GM19372 (cell line): Measurements from ENCODE around the gene EPB41L3.

ENCODE experiments used
- ATAC-seq: cut with Tn5 transposase; IDR thresholded peaks from one replicate; pipeline ENCODE4 v1.9.1; 2021; ENCODE audit warnings: mild to moderate bottlenecking, low read depth, moderate library complexity; ENCODE audit not compliant: unreplicated experiment

Gene EPB41L3

DNA sequence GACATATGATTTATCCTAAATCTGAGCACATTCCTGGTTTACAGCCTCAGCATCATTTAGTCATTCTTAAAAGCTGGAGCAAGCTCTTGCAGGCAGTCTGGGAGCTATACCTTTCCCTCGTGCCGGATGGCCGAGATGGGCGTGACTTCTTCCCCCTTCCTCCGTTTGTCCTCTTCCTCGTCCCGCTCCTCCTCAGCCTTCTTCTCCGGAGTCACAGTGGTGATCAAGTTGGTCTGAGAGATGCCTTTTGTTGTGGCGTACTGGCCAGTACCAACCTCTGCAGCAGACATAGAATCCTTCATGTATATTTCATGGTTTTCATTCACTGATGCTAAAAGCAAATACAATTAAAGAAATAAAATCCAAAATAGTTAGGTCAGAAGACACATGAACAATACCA, 124.2 kb downstream of the EPB41L3 start:
- ATAC-seq: no peak

DNA sequence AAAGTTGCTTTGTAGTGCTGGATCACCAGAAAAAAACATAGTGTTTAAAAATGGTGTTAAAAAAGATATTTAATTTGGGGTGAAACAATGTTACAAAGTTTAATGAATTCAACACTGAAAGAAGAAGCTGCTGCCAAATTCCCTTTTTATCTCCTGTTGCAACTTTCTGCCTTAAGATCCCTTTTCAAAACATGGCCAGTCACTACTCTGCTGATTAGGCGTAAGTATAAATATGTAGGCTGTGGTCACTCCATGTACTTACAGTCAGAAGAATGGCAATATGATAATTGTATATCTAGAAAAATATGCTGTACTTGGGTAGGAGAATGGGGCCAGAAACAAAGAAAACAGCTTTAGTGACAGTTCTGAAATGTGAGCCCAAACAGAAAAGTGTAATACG, 124.8 kb downstream of the EPB41L3 start:
- ATAC-seq: no peak

DNA sequence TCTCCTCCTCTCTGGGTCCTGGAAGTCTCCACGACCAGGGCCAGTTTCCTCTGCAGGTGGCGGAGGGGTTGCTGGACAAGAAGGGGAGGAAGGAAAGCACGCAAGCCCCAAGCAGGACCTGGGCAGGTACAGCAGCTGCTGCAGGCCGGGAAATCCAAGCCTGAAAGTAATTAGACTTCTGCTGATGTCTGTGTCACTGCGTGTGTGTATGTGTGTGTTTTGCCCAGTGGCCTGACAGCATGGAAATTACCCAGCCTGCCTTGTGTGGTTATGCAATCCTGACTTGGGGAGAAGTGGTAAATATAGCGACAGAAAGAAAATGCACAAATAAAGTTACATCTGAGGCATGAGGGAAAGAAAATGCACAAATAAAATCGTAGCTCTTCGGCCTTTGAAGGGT, 126.5 kb downstream of the EPB41L3 start:
- peak; percentile 59 for ATAC-seq

DNA sequence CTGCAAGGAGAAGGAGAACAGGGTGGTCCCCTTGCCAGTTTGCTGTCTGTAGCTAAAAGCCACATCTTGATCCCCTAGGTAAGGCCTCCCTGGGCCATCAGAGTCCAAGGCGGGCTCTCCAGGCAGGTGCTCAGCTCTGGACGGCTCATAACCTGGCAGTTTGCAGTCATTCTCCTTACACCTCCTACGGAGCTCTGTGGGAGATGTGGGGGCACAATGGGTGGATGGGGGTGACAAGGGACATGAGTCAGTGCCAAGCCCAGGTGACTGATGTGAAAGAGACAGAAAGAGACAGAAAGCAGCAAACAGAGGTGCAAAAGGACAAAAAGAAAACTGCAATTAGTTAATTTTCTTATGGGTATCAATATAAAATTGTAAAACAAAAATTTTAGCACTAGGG, 127.7 kb downstream of the EPB41L3 start:
- no peak for ATAC-seq

DNA sequence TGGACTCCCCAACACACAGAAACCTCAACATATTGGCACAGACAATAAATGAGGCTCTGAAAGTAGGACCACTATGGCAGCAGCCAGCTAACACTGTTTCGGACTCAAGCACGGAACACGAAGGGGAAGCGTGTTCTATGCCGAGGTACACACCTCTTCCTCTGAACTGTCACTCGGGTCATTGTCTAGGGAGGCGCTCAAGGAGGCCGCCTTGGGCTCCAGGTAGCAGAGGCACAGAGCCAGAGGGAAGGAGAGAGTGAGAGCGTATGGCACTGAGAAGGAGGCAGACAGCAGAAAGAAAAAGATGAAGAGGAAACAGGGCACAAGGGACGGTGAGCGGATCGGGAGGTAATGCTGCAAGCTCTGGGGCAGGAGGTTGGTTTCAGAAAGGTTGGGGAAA, 128.1 kb downstream of the EPB41L3 start:
- ATAC-seq: no peak

DNA sequence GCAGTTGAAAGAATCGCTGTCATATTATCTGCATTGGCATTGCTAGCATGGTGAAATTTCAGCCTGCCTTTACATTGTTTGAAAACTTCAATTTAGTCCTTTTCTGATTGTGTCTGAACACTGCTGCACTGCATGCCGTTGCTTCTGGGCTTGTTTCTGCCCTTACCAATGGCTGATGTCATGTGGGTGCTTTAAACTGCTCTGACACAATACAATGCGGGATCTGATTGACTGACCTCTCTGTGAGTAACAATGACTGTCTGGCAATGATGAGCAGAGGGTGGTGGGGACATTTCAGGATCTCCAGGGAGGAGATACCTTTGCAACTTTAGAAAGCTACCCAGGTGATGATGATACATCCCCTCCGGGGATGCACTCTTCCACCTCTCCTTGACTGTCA, 128.8 kb downstream of the EPB41L3 start:
- ATAC-seq: no peak

DNA sequence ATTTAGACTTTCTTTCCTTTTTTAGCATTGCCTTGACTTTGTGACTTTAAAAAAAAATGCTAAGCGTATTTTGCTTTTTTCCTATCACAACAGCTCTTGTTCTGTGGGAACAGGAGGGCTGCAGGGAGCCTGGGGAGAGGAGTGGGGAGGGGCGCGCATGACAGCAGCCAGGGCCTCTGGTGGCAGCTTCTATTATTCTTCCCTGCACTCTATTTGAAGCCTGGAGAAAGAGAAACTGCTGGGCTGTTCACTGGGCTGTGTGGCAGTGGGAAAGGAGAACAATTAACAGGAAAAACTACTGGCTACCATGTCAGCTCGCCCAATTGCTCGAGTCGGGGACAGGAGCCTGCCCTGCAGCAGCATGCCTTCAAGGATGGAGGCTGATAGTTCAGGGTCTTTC, 129.3 kb downstream of the EPB41L3 start:
- no peak for ATAC-seq

DNA sequence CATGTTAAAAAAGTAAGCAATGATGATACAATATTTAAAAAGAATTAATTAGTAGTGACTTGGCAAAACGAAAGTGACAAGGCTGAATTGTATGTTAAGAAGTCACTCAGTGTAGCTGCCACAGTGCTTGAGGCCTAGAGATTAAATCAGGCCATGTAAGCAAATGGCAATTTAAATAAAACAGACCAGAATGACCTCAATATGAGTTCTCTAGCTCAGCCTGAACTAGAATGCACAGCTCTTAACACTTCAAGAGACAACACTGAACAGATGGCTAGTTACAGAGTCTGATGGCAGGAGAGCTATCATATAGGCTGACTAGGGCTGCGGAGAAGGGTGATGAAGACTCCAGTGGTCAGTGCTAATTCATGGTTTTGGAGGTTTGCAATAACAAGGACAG, 130.3 kb downstream of the EPB41L3 start:
- no peak for ATAC-seq

DNA sequence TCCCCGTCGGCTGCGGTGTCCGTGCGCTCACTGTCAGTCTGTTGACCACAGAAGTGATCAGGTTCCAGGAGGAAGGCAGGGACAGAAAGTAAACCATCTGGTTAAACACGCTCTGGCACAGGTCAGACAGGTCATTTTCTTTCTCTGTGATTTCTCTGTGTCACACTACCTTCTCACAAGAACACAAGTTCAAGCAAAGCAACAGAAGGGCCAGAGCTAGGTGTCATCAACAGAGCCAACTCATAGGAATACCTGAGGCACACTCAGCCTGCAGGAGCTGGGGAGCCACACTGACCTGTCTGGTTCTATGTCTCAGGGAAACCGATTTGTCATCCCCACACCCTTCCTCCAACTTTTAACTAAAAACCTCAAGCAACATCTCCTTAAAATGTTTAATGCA, 133.2 kb downstream of the EPB41L3 start:
- no peak for ATAC-seq

DNA sequence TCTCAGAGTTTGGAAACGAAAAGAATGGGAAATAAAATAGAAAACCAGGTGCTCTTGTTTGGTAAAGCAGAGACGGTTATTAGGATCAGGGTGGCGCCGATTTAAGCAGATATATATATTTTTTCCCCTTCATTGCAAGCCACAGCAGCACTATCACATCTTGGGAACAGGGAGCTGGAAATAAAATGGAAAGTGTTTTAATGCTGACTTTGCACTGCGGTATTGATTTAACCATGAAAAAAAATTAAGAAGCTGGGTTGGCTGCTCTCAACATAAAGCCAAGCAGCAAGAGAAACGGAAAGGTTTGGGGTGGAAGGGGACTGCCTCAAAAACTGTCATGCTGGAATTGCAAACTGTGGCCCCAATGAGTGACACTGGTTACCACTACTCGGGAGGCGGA, 145.5 kb downstream of the EPB41L3 start:
- no peak for ATAC-seq

DNA sequence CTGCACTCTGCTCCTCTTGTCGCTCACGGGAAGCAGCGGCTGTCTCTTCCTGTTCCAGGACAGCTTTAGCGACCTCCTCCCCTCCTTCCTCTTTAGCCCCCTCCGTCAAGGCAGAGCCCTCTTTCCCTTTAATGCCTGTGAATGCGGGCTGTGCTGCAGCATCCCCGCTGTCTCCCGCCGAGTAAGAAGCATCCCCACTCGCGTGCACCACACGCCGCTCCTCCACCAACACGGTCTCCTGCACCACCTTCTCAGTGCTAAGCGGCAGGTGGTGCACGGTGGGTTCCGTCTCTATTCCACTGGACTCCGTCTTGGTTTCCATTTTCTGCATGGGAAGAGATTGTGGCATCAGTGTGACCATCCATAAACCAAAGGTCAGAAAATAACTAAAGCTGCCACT, 146.7 kb downstream of the EPB41L3 start:
- no peak for ATAC-seq

DNA sequence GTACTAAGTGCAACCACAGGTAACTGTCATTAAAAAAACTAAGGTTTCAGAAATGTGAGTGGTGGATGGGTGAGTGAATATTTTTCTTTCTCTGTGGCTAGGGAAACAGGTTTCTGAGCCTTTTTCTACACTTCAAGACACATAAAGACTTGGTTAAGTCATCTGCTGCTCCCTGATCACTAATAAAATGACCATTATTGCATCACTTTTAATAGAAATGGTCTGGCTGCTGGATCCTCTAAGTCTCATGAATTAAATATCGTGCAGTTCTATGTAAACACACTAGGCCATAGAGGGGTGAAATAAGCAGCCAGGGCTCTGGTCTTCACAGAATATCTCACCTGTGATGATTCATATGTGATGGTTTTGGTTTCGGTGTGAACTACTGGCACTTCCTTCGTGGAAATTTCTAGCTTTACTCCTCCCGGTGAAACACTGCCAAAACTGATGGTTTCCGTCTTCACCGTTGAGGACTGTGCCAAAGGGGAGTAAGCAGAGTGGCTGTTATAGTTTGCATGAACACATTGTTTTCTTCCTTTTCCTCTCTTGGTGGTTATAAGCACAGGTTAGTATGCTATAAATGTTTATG, 147.8 kb downstream of the EPB41L3 start:
- ATAC-seq: no peak

DNA sequence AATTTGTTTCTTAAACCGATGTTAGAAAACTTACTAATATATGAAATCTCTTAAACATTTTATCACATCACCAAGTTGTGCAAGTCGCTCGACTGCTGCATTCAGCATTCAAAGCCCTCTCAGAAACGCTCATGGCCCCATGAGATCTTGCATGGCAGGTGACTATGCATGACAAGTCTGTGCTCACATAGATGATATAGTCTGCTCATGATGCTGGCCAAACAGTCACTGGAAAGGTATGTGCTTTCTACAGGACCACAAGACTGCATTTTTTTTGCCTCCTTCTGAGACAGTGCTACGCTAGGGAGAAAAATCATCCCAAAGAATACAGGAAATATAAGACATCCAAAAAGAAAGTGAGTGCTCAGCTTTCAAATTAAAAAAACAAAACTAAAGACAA, 150.0 kb downstream of the EPB41L3 start:
- no peak for ATAC-seq

DNA sequence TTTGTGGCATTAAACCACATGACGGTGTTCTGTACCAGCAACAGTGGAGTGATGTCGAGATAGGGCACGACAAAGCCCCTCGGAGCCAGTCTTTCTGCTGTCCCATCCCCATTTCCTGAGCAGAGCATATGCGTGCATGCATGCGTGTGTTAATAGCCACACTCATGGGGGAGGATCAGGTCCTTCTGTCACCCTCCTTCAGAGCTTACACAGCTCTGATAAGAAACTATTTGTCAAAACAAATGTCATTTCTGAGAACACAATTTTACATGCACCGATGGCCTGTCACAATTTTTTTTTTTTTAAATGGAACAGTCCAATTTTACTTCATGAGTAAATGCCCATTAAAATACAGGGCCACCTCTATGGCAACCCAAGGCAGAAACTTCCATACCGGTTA, 152.4 kb downstream of the EPB41L3 start:
- ATAC-seq: no peak

DNA sequence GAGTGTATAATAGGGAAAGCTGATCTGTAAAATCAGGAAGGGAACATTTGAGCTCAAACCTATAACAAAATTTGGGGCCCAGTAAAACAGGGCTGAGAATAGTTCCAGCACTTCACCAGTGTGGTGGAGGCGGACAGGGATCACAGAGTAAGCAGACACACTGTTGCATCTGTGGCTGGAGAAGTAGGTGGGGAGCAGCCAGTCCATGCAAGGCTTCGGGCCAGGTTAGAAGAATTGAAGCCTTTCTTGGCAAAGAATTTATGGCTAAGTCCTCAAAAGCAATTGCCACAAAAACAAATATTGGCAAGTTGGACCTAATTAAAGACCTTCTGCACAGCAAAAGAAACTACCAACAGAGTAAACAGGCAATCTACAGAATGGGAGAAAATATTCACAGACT, 154.4 kb downstream of the EPB41L3 start:
- no peak for ATAC-seq

DNA sequence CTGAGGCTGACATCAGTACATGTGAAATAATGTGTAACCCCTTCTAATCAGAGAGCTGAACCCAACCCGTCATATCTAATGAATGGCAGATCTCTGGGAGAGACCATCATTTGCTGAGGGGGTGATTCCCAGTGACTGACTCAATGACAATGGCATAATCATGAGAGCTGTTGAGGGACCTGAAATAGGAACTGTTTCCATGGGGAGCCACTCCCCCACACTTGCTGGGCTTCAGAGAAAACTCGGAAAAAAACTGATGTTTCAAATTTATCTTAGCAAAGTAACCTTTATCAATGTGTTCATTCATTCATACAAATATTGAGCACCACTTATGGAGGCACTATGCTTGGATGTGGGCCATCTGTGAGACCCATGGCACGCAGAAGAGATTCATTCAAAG, 154.9 kb downstream of the EPB41L3 start:
- no peak for ATAC-seq

DNA sequence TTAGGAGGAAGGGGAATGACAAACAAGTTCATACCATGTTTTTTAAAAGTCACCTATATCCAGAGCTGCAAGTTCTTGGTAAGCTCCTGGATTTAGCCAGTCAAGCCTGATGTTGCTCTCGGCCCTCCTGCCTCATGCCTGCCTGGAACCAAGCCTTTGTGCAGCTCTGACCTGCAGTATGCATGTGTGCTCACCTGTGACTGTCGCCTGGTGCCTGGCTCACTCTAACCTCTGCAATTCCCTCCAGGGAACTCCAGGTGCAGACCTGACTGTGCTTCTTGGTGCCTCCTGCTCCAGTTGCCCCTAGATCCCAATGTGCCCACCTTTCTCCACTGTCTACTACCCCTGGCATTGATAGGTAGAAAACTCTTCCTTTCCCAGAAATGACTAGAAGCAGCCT, 163.2 kb downstream of the EPB41L3 start:
- ATAC-seq: no peak

DNA sequence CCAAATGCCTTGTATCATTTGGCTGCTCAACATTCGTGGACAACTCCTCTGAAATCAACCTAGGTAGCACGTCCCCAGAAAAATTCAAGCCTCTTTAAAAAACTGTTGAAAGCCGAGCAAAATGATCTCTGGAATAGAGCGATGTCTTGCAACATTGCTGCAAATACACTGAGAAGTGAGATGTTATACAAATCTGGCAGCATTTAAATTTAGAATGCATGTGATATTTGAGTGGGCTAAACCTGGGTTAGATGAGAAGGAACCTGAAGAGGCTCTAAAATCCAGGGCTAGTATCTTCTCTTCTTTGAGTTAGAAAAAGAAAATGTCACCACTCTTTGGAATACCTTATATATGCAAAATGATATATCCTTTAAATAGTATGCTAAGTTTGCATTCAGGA, 166.8 kb downstream of the EPB41L3 start:
- no peak for ATAC-seq

DNA sequence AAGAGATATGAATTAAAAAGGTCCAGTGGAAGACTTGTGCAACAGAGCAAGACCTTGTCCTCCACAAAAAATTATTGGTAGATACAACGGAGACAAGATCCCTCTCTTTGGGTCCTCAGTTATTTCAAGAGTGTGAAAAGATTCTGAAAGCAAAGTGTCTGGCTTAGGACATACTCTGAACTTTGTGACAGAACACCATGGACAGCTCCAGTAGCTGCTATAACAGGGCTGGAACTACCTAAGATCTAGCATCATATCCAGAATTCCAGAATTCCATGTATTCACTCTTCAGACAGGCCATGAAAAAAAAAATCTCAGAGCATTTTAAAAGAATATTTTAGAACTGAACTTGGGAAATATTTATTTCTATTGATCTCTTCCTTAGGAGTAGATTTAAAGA, 173.5 kb downstream of the EPB41L3 start:
- no peak for ATAC-seq

DNA sequence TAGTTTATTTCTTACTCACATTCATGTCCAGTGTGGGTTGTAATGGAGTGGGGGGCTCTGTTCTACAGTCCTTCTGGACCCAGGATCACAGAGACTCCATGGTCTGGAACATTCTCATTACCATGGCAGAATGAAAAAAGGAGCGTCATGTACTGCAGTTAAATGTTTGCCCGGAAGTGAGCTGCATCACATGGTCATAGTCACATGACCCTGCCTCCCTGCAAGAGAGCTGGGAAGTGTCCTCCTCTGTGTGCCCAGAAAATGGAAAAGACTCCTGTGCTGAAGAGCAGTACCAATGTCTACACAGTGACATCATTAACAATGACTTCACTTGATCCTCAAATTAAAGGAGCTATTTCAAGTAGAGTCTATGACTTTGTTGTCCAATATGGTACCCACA, 174.3 kb downstream of the EPB41L3 start:
- ATAC-seq: no peak

DNA sequence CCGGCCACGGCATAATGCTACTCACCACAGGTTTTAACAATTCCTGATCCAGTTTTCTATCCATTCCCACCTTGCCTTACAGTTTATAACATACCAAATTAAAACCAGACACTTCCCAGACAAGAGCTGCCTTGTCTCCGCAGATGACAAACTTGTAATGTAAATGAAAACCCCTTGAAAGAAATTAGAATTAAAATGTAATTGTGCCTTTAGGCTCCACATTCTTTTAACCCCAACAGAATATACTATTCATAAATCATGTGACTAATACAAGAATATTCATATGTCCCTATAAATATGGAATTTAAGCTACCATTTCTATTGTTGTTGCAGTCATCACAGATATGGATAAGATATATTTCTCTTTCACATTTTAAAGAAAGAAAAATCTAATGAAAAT, 178.4 kb downstream of the EPB41L3 start:
- no peak for ATAC-seq

DNA sequence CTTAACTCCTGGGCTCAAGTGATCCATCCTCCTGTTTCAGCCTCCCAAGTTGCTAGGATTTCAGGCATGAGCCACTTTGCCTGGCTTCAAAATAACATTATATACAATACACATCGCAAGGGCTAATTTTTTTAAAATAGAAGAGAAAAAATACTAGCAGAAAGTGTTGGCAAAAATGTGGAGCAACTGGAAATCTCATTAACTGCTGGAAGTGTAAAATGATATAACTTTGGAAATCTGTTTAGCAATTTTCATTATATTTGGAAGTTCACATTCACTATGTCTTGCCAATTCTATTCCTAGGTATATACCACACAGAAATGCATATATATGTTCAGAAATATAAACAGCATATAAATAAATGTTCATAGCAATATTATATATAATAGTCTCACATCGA, 193.2 kb downstream of the EPB41L3 start:
- ATAC-seq: no peak
